H1 (cell line): ENCODE measurements around the gene CCDC179. TPM values are rescaled to one million over a fixed set of nuclear protein-coding genes. Genes with fewer than 3 reads are reported as not detected.

Source experiments
- SIX5 ChIP-seq: IDR thresholded peaks from 2 replicates; pipeline ENCODE4 v1.6.1; 2011; ENCODE audit warnings: mild to moderate bottlenecking, low read depth, low read length
- polyA plus RNA-seq, 7 experiments: library from polyadenylated mRNA; depleted of rRNA in 3 of 7; stranded (reverse) in 5 of 7; unstranded in 2 of 7; fragments of >200 nt in 5 of 7; fragments of 200-250 nt in 2 of 7; gene quantifications; 1 replicate in 5 of 7; 2 replicates in 1 of 7; 4 replicates in 1 of 7; pipeline versions ENCODE4 v1.2.1 to v1.2.3, GENCODE V29; 2011 to 2013; ENCODE audit warnings: missing spikeins in 2 of 7, mixed read lengths in 2 of 7
- total RNA-seq: library from RNA; stranded (reverse); fragmentation: NEBNext Ultra II Directional; extraction: Animal tissue kit (Norgen Biotek cat#: 25700); gene quantifications from 2 replicates; pipeline ENCODE4 v1.2.1, GENCODE V29; 2021

Gene CCDC179
- total and polyA plus RNA-seq, 2 of the 8 experiments (the other 6 are each of a cell fraction or from before 2014, with no cell fraction given): not detected

DNA sequence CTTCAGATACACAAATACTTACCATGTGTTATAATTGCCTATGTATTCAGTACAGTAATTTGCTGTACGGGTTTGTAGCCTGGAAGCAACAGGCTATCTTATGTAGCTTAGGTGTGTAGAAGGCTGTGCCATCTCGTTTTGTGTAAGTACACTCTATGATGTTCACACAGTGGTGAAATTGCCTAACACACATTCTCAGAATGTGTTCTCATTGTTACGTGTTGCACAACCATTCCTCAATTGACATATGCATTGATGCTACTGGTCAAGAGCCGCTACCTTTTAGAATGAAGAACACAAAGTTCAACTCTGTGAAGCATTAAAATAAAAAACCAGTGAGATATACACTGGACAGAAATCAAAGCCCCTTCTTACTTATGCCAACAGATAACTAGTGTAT, 57.4 kb downstream of the CCDC179 start (continued):
- no peak for TF ChIP-seq SIX5
